K562 (cell line): ENCODE results near the gene CEP44. TPM values are rescaled to one million over a fixed set of nuclear protein-coding genes. Genes with fewer than 3 reads are reported as not detected.

Experiments
- CBX1 ChIP-seq: sonication (generic); IDR thresholded peaks from 2 replicates; pipeline ENCODE4 v1.6.1; 2016; ENCODE audit warnings: antibody characterized with exemption, low read depth, mild to moderate bottlenecking
- DNMT1 ChIP-seq: fragments of 450-650 bp; IDR thresholded peaks from 2 replicates; pipeline ENCODE4 v1.6.1; 2016; ENCODE audit warnings: antibody characterized with exemption, mild to moderate bottlenecking
- ILK ChIP-seq: fragments of 450-650 bp; IDR thresholded peaks from 2 replicates; pipeline ENCODE4 v1.6.1; 2016; ENCODE audit warnings: missing genetic modification characterization, low read depth, mild to moderate bottlenecking, missing compliant biosample characterization, moderate library complexity, borderline replicate concordance
- KDM1A ChIP-seq, 2 experiments: fragments of 450-650 bp; IDR thresholded peaks; 2 replicates each; pipeline ENCODE4 v1.6.1; 2016; ENCODE audit warnings: mild to moderate bottlenecking in 2 of 2
- MAFK ChIP-seq: IDR thresholded peaks from 2 replicates; pipeline ENCODE4 v1.6.1; 2011; ENCODE audit warnings: low read length, improper control_type of control experiment
- PML ChIP-seq: IDR thresholded peaks from 2 replicates; pipeline ENCODE4 v1.6.1; 2012; ENCODE audit warnings: low read length, inconsistent platforms
- RBM39 ChIP-seq: fragments of 200-400 bp; formaldehyde crosslinking; optimal IDR thresholded peaks from 2 replicates; pipeline ENCODE3; 2018; ENCODE audit warnings: low read depth, low read length
- SREBF2 ChIP-seq: sonication (generic); formaldehyde crosslinking; IDR thresholded peaks from 2 replicates; pipeline ENCODE4 v1.4.0; 2020; ENCODE audit warnings: mild to moderate bottlenecking, missing genetic modification reagents
- ZBTB7A ChIP-seq: IDR thresholded peaks from 2 replicates; pipeline ENCODE4 v1.6.1; 2011; ENCODE audit warnings: low read depth, mild to moderate bottlenecking, low read length, moderate library complexity, borderline replicate concordance; ENCODE audit not compliant: control insufficient read depth
- ZNF174 ChIP-seq: fragments of 250-450 bp; sonication (Bioruptor Pico); IDR thresholded peaks from 2 replicates; pipeline ENCODE4 v1.4.0; 2020; ENCODE audit warnings: mild to moderate bottlenecking
- ZNF444 ChIP-seq: fragments of 250-450 bp; sonication (Bioruptor Pico); IDR thresholded peaks from 2 replicates; pipeline ENCODE4 v1.4.0; 2020; ENCODE audit warnings: mild to moderate bottlenecking, moderate library complexity
- polyA plus RNA-seq, 8 experiments: library from polyadenylated mRNA; depleted of rRNA in 4 of 8; stranded (reverse) in 5 of 8; unstranded in 3 of 8; fragments of >200 nt; fragmentation: Nextera tagmentation in 2 of 8; fragmentation: Illumina TruSeq in 1 of 8; extraction: Ambion mirVana in 2 of 8; extraction: Trizol in 1 of 8; gene quantifications; 2 replicates each; pipeline versions ENCODE4 v1.2.1 to v1.2.3, GENCODE V29; 2011 to 2014; ENCODE audit warnings: inconsistent platforms in 1 of 8, missing spikeins in 1 of 8
- total RNA-seq, 7 experiments: library from RNA; depleted of rRNA in 6 of 7; stranded (reverse); fragments of >200 nt in 6 of 7; fragmentation: Illumina TruSeq in 2 of 7; extraction: Trizol in 2 of 7; gene quantifications; 2 replicates each; pipeline versions ENCODE4 v1.2.1 to v1.2.3, GENCODE V29; 2011 to 2021; ENCODE audit warnings: low replicate concordance in 1 of 7
- TF ChIP-seq, protein P1 (sequence below): fragments of 200-800 bp; sonication (Bioruptor generic); IDR thresholded peaks from 2 replicates; pipeline ENCODE4 v1.6.1; 2016; ENCODE audit warnings: missing genetic modification characterization, missing compliant biosample characterization
- TF ChIP-seq, protein P2 (sequence below): sonication (generic); formaldehyde crosslinking; IDR thresholded peaks from 2 replicates; pipeline ENCODE4 v1.4.0; 2020; ENCODE audit warnings: mild to moderate bottlenecking, missing genetic modification reagents
- TF ChIP-seq, protein P3 (sequence below): fragments of 450-650 bp; IDR thresholded peaks from 2 replicates; pipeline ENCODE4 v1.6.1; 2016; ENCODE audit warnings: borderline replicate concordance
- TF ChIP-seq, protein P4 (sequence below): IDR thresholded peaks from 2 replicates; pipeline ENCODE4 v1.6.1; 2016; ENCODE audit warnings: missing genetic modification characterization, missing compliant biosample characterization
- TF ChIP-seq, protein P5 (sequence below), 2 experiments: fragments of 250-450 bp in 1 of 2; fragments of 450-650 bp in 1 of 2; sonication (Bioruptor Pico) in 1 of 2; IDR thresholded peaks; 2 replicates each; pipeline versions ENCODE4 v1.6.1 to v1.8.0; 2016 to 2021; ENCODE audit warnings: mild to moderate bottlenecking in 2 of 2, moderate library complexity in 2 of 2, missing compliant biosample characterization in 1 of 2, missing genetic modification characterization in 1 of 2

Gene CEP44
- total and polyA plus RNA-seq, 9 of the 15 experiments (the other 6 are each of a cell fraction or from before 2014, with no cell fraction given) = 19.6 to 45.0 (median 24.4) TPM

DNA sequence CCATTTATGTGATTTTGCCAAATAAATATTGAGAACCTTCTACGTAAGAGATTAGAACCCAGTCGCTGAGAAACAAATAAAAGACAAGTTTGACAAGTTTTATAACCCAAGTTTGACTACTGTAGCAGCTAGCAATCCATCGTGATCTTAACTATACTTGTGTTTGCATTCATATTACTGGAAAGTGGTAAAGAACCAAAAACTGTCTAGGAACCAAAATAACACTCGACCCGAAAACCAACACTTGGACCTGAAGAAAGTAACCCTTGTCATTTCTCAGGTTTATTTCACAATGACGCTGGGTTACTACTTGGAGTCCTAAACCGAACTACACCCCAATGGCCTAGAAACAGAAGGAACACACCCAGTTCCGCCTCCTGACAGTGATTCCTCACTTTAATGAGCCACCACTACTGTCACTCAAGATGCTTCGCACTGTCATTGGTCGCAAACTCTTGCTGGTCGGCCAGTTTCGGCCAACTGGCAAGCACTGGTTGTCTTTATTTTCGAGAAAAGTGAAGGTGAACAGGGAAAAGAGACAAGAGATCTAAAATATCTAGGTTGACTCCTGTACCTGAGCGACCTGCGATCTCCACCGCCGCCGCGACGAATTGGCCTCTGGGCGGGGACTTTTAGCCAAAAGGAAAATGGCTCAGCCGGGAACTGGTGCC lies 740 bp upstream of the CEP44 start (continued):
- TF ChIP-seq, protein P1, sequence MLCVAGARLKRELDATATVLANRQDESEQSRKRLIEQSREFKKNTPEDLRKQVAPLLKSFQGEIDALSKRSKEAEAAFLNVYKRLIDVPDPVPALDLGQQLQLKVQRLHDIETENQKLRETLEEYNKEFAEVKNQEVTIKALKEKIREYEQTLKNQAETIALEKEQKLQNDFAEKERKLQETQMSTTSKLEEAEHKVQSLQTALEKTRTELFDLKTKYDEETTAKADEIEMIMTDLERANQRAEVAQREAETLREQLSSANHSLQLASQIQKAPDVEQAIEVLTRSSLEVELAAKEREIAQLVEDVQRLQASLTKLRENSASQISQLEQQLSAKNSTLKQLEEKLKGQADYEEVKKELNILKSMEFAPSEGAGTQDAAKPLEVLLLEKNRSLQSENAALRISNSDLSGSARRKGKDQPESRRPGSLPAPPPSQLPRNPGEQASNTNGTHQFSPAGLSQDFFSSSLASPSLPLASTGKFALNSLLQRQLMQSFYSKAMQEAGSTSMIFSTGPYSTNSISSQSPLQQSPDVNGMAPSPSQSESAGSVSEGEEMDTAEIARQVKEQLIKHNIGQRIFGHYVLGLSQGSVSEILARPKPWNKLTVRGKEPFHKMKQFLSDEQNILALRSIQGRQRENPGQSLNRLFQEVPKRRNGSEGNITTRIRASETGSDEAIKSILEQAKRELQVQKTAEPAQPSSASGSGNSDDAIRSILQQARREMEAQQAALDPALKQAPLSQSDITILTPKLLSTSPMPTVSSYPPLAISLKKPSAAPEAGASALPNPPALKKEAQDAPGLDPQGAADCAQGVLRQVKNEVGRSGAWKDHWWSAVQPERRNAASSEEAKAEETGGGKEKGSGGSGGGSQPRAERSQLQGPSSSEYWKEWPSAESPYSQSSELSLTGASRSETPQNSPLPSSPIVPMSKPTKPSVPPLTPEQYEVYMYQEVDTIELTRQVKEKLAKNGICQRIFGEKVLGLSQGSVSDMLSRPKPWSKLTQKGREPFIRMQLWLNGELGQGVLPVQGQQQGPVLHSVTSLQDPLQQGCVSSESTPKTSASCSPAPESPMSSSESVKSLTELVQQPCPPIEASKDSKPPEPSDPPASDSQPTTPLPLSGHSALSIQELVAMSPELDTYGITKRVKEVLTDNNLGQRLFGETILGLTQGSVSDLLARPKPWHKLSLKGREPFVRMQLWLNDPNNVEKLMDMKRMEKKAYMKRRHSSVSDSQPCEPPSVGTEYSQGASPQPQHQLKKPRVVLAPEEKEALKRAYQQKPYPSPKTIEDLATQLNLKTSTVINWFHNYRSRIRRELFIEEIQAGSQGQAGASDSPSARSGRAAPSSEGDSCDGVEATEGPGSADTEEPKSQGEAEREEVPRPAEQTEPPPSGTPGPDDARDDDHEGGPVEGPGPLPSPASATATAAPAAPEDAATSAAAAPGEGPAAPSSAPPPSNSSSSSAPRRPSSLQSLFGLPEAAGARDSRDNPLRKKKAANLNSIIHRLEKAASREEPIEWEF (CRISPR knock-in tag) = no peak
- TF ChIP-seq KDM1A (IDR thresholded peaks at IDR 0.05) (no peak), ZBTB7A (no peak), PML (no peak; the same call in 1 of the 2 replicates), ILK (tag) (no peak), CBX1 (no peak), DNMT1 (no peak), ZNF444 (no peak), SREBF2 (CRISPR knock-in tag) (no peak), RBM39 (no peak), MAFK (no peak), ZNF174 (CRISPR knock-in tag) (no peak)
- TF ChIP-seq, protein P2, sequence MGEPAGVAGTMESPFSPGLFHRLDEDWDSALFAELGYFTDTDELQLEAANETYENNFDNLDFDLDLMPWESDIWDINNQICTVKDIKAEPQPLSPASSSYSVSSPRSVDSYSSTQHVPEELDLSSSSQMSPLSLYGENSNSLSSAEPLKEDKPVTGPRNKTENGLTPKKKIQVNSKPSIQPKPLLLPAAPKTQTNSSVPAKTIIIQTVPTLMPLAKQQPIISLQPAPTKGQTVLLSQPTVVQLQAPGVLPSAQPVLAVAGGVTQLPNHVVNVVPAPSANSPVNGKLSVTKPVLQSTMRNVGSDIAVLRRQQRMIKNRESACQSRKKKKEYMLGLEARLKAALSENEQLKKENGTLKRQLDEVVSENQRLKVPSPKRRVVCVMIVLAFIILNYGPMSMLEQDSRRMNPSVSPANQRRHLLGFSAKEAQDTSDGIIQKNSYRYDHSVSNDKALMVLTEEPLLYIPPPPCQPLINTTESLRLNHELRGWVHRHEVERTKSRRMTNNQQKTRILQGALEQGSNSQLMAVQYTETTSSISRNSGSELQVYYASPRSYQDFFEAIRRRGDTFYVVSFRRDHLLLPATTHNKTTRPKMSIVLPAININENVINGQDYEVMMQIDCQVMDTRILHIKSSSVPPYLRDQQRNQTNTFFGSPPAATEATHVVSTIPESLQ (CRISPR knock-in tag) = no peak
- TF ChIP-seq, protein P3, sequence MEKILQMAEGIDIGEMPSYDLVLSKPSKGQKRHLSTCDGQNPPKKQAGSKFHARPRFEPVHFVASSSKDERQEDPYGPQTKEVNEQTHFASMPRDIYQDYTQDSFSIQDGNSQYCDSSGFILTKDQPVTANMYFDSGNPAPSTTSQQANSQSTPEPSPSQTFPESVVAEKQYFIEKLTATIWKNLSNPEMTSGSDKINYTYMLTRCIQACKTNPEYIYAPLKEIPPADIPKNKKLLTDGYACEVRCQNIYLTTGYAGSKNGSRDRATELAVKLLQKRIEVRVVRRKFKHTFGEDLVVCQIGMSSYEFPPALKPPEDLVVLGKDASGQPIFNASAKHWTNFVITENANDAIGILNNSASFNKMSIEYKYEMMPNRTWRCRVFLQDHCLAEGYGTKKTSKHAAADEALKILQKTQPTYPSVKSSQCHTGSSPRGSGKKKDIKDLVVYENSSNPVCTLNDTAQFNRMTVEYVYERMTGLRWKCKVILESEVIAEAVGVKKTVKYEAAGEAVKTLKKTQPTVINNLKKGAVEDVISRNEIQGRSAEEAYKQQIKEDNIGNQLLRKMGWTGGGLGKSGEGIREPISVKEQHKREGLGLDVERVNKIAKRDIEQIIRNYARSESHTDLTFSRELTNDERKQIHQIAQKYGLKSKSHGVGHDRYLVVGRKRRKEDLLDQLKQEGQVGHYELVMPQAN = peak; percentile 11; the same call in 1 of the 2 replicates
- TF ChIP-seq, protein P4, sequence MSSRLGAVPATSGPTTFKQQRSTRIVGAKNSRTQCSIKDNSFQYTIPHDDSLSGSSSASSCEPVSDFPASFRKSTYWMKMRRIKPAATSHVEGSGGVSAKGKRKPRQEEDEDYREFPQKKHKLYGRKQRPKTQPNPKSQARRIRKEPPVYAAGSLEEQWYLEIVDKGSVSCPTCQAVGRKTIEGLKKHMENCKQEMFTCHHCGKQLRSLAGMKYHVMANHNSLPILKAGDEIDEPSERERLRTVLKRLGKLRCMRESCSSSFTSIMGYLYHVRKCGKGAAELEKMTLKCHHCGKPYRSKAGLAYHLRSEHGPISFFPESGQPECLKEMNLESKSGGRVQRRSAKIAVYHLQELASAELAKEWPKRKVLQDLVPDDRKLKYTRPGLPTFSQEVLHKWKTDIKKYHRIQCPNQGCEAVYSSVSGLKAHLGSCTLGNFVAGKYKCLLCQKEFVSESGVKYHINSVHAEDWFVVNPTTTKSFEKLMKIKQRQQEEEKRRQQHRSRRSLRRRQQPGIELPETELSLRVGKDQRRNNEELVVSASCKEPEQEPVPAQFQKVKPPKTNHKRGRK (tag) = no peak
- TF ChIP-seq, protein P5, sequence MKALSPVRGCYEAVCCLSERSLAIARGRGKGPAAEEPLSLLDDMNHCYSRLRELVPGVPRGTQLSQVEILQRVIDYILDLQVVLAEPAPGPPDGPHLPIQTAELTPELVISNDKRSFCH (CRISPR knock-in tag; IDR thresholded peaks at IDR 0.05) = no peak
- TF ChIP-seq, protein P5 (tag; IDR thresholded peaks at IDR 0.05) = no peak
